Inflammatory macrophage treated with lipopolysaccharide for 1 hour (primary cell): Measurements from ENCODE around the gene LCK.
A peak's percentile ranks its signal among the peaks of the same experiment; 100 is the strongest.
"Not testable (repeated sequence)": the region's sequence is repeated elsewhere in the genome, so short reads cannot be mapped to it uniquely, and the experiment has no call there.

ENCODE experiments used
- DNase-seq, 2 donors: peaks; one replicate each; pipeline ENCODE4 v3.0.0-alpha.2; 2020 to 2022

Gene LCK

GRCh38 chr1:32240140-32240951 lies 10.7 kb upstream of the LCK start:
- DNase-seq = peak; percentile 42 to 51

GRCh38 chr1:32241001-32241763 lies 9.9 kb upstream of the LCK start:
- peak in 1 of 2 donors; percentile 5 for DNase-seq

GRCh38 chr1:32242341-32242851 lies 8.7 kb upstream of the LCK start:
- peak; percentile 46 to 51 for DNase-seq

GRCh38 chr1:32246888-32247273 lies 4.2 kb upstream of the LCK start, which contains the start of gene FAM167B:
Gene FAM167B, plus strand, starts transcription at chr1:32247222. Its CDS starts 200 bp downstream, at chr1:32247422.
- DNase-seq = no peak

GRCh38 chr1:32247452-32247851 lies 3.6 kb upstream of the LCK start:
- DNase-seq = no peak

- DNase-seq = peak; percentile 54 to 83
Observed at GRCh38 chr1:32247983-32248889, 2.8 kb upstream of the LCK start.

- DNase-seq = no peak
Observed at GRCh38 chr1:32249831-32250525, 1.1 kb upstream of the LCK start.

GRCh38 chr1:32255072-32256071 lies 4.3 kb downstream of the LCK start:
- no peak for DNase-seq

- DNase-seq = no peak
Observed at GRCh38 chr1:32256473-32257226, 5.6 kb downstream of the LCK start.

GRCh38 chr1:32257227-32257508 lies 6.1 kb downstream of the LCK start:
- DNase-seq = no peak

GRCh38 chr1:32263236-32263593 lies 12.2 kb downstream of the LCK start:
- DNase-seq = not testable (repeated sequence)

GRCh38 chr1:32263744-32264143 lies 12.7 kb downstream of the LCK start:
- no peak for DNase-seq

GRCh38 chr1:32265846-32266245 lies 14.8 kb downstream of the LCK start:
- no peak for DNase-seq

GRCh38 chr1:32266921-32267591 lies 16.0 kb downstream of the LCK start:
- no peak for DNase-seq

GRCh38 chr1:32269744-32270143 lies 18.7 kb downstream of the LCK start:
- no peak for DNase-seq

GRCh38 chr1:32272557-32273390 lies 21.7 kb downstream of the LCK start:
- no peak for DNase-seq

- no peak for DNase-seq
Observed at GRCh38 chr1:32273391-32274208, 22.5 kb downstream of the LCK start.
